Measurements from ENCODE around the gene HEBP1.

Gene HEBP1, protein sequence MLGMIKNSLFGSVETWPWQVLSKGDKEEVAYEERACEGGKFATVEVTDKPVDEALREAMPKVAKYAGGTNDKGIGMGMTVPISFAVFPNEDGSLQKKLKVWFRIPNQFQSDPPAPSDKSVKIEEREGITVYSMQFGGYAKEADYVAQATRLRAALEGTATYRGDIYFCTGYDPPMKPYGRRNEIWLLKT

DNA sequence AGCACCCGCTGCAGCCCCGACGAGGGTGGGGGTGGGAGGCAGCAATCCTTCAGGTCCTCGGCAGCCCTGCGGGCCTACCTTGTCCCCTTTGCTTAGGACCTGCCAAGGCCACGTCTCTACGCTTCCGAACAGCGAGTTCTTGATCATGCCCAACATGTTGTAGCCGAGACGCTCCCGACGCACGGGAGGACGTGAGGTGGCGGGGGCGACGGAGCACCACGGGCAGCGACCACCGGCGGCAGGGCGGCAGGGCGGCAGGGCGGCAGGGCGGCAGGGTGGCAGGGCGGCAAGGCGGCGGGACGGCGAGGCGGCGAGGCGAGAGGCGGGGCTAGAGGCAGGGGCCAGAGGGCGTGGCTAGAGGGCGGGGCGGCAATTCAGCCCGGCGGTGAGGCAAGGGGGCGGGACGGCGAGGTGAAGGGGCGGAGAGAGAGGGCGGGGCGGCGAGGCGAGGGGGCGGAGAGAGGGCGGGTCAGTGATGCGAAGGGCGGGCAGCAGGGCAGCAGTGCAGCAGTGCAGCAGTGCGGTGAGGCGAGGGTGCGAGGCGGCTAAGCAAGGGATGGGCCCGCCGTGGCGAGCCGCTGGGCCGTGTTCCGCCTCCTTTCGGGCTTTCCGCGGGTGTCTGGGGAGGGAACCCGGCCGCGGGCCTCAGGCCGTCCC is at the start of gene HEBP1:
HEBP1 (minus strand) TSS at position 307 of the 657 bp plus-strand sequence; CDS start at position 156, 151 bp downstream.
- Histone ChIP-seq H3K9ac (ENCODE audit: low read depth, low read length) (peak within 1 kb of the TSS; percentile 75; the same call in 1 of the 2 replicates), H3K4me1 (ENCODE audit: insufficient read depth, low read length) (peaks cover 6% of the 10 kb centered on the region; the same call in 1 of the 2 replicates), H3K36me3 (ENCODE audit: insufficient read depth, low read depth, low read length) (no peaks in the 10 kb centered on the region), H3K9me3 (ENCODE audit: insufficient read depth, low read depth, low read length) (no peaks in the 10 kb centered on the region), H3K27ac (ENCODE audit: low read length) (no peak within 1 kb of the TSS), H3K4me3 (ENCODE audit: low read length) (peak within 1 kb of the TSS; percentile 88), H3K27me3 (ENCODE audit: insufficient read depth, low read length) (peaks cover 25% of the 10 kb centered on the region)

DNA sequence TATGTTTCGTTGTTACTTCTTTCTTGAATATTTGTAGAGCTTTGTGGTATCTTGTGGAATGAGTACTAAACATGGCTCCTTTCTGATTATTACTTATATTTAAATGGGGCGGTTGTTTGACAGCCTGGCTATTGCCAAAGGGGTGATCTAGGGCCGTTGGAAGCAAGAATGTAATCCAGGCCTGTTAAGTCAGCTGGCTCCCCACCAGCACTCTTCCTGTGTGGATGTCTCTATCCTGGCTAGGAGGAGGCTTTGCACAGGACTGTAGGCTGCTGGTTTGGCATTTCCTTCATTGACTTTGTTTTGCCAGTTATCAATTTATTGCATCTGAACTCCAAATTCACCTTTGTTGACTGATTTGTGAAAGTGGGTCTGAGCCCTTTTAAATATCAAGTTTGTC is 49.8 kb upstream of the HEBP1 start:
- no peak overlapping the region for H3K27ac ChIP-seq (ENCODE audit: low read length)
- peaks cover 19% of the 10 kb centered on the region for H3K9me3 ChIP-seq (ENCODE audit: insufficient read depth, low read depth, low read length)
- H3K9ac ChIP-seq (ENCODE audit: low read depth, low read length), result no peak overlapping the region
- peaks cover 5% of the 10 kb centered on the region; the same call in 1 of the 2 replicates for H3K36me3 ChIP-seq (ENCODE audit: insufficient read depth, low read depth, low read length)
- H3K4me1 ChIP-seq (ENCODE audit: insufficient read depth, low read length), result peaks cover 27% of the 10 kb centered on the region
- no peaks in the 10 kb centered on the region for H3K27me3 ChIP-seq (ENCODE audit: insufficient read depth, low read length)
- no peak overlapping the region for H3K4me3 ChIP-seq (ENCODE audit: low read length)

DNA sequence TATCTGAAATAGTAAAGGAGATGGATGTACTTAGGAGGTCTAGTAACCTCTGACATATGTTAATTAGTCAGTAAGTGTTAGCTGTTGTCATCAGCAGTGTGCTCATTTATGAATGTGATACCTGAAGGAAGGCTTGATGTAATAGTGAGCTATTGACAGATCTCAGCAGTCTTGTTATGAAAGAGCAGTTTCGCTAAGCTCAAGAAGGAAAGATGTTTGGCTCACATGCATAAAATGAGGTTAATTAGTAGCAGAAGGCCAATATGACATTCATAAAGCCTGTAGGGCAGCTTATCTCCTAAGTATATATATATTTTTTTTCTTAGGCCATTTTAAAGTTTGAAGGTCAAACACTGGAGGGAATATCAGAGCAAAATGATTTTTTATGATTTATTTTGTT is 46.9 kb upstream of the HEBP1 start:
- peaks cover 14% of the 10 kb centered on the region for H3K27me3 ChIP-seq (ENCODE audit: insufficient read depth, low read length)
- peaks cover 29% of the 10 kb centered on the region for H3K4me1 ChIP-seq (ENCODE audit: insufficient read depth, low read length)
- H3K36me3 ChIP-seq (ENCODE audit: insufficient read depth, low read depth, low read length), result no peaks in the 10 kb centered on the region
- H3K9me3 ChIP-seq (ENCODE audit: insufficient read depth, low read depth, low read length), result no peaks in the 10 kb centered on the region
- no peak overlapping the region for H3K9ac ChIP-seq (ENCODE audit: low read depth, low read length)
- no peak overlapping the region for H3K4me3 ChIP-seq (ENCODE audit: low read length)
- H3K27ac ChIP-seq (ENCODE audit: low read length), result no peak overlapping the region

DNA sequence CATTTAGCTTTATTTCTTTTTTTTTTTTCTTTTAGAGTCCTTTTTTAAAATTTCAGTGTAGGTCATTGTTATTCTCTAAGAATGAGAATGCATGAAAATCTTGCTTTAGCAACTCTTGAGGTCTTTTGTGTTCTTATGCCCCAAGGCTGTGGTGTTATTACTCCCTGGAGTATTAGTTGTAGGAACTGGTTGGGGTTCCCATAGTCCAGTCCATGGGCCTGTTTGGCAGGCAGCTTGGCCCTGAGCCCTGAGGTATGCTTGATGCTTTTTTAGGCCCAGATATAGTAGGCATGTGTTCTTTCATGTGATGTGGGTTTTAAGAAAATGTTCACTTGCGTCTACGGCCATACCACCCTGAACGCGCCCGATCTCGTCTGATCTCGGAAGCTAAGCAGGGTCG is 45.8 kb upstream of the HEBP1 start:
- Histone ChIP-seq H3K27me3 (ENCODE audit: insufficient read depth, low read length) (peaks cover 14% of the 10 kb centered on the region), H3K9ac (ENCODE audit: low read depth, low read length) (no peak overlapping the region), H3K36me3 (ENCODE audit: insufficient read depth, low read depth, low read length) (no peaks in the 10 kb centered on the region), H3K4me1 (ENCODE audit: insufficient read depth, low read length) (peaks cover 25% of the 10 kb centered on the region), H3K4me3 (ENCODE audit: low read length) (0 out of 2 replicates have a peak overlapping the region, but pooled peaks have one; percentile 94), H3K9me3 (ENCODE audit: insufficient read depth, low read depth, low read length) (no peaks in the 10 kb centered on the region), H3K27ac (ENCODE audit: low read length) (no peak overlapping the region)

DNA sequence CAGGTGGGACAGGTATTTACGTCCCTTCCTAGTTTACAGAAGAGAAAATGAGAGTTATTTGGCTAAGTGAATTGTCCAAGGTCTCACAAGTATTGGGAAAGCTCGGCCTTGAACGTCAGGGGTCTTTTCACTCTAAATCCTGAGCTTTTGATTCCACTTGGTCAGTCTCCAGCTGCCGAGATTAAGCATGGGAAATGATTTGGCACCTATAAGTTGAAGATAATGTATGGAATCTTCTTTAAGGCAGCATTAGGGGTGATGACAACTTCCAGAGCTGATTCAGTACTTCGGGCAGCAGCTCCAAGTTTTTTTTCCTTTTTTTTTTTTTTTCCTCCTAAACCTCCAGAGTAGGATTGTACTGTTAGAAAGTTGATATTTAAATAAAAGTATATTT is 44.8 kb upstream of the HEBP1 start:
- Histone ChIP-seq H3K4me1 (ENCODE audit: insufficient read depth, low read length) (peaks cover 19% of the 10 kb centered on the region), H3K4me3 (ENCODE audit: low read length) (peak overlapping the region; percentile 94), H3K9me3 (ENCODE audit: insufficient read depth, low read depth, low read length) (no peaks in the 10 kb centered on the region), H3K27me3 (ENCODE audit: insufficient read depth, low read length) (peaks cover 14% of the 10 kb centered on the region), H3K27ac (ENCODE audit: low read length) (no peak overlapping the region), H3K36me3 (ENCODE audit: insufficient read depth, low read depth, low read length) (no peaks in the 10 kb centered on the region), H3K9ac (ENCODE audit: low read depth, low read length) (peak overlapping the region; percentile 73; the same call in 1 of the 2 replicates)

DNA sequence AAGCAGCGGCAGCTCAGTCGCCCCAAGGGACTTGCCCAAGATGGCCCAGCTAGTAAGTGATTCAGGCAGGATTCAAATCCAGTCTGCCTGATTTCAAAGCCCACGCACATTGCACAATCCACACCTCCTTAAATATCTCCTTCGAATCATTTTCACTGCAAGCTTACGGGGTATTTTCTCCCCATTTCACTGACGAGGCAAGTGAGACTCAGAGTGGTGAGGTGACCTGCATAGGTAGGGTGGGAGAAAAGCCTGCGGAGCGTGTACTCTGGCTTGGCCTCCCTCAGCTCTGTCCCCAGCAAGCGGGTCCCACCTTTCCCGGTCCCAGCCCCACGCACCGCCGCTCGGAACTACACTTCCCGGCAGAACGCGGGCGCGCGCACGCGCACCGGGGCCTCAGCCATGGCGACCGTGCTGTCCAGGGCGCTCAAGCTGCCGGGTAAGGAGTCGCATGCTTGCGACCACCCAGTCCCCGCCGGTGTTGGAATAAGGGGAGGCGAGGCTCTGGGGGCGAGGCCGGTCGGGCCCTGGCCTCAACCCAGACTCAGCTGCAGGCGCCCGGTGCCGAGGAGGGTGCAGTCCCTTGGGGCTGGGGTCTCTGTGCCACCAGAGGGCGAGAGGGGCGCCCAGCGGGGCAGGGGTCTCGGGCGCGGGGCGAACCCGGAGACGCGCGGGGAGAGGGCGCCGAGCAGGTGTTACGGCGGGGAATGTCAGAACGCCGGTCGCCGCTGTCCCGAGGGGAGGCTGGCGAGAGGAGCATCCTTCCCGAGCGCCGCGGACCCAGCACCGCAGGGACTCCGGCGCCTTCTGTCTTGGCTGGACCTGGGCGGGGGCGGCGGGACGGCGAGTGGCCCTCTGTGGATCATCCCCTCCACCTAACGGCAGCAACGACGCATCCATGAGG is 44.2 kb upstream of the HEBP1 start, which contains the start of gene FAM234B:
FAM234B (plus strand) TSS at position 380 of the 904 bp plus-strand sequence; CDS start at position 403, 23 bp downstream.
- H3K4me1 ChIP-seq (ENCODE audit: insufficient read depth, low read length), result peaks cover 13% of the 10 kb centered on the region; the same call in 1 of the 2 replicates
- H3K27me3 ChIP-seq (ENCODE audit: insufficient read depth, low read length), result peaks cover 14% of the 10 kb centered on the region
- peak within 1 kb of the TSS; percentile 94 for H3K4me3 ChIP-seq (ENCODE audit: low read length)
- no peak within 1 kb of the TSS for H3K27ac ChIP-seq (ENCODE audit: low read length)
- no peaks in the 10 kb centered on the region for H3K36me3 ChIP-seq (ENCODE audit: insufficient read depth, low read depth, low read length)
- no peaks in the 10 kb centered on the region for H3K9me3 ChIP-seq (ENCODE audit: insufficient read depth, low read depth, low read length)
- peak within 1 kb of the TSS; percentile 73 for H3K9ac ChIP-seq (ENCODE audit: low read depth, low read length)

DNA sequence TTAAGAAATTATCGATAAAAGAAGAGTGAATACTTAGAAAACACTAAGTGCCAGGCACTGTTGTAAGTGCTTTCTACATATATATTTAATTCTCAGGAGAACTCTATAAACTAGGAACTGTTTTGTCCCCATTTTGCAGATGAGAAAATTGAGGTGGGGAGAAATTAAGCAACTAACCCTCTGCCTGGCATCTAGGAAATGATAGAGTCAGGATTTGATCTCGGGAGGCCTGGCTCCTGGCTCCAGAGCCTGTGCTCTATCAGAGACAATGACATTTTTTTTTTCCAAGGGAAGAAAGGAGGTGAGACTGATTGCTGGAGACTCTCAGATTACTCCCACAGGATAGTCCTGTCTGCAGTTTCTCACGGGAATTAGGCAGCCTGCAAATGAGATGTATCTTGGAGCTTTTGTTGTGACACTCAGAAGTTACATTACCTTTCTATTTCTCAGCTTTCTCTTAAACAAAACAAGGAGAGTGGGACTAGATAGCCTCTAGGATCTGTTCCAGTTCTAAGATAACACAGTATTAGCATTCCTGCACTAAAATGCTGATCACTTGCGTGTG is 42.7 kb upstream of the HEBP1 start:
- H3K4me3 ChIP-seq (ENCODE audit: low read length), result no peak overlapping the region
- H3K36me3 ChIP-seq (ENCODE audit: insufficient read depth, low read depth, low read length), result no peaks in the 10 kb centered on the region
- H3K9ac ChIP-seq (ENCODE audit: low read depth, low read length), result no peak overlapping the region
- H3K27me3 ChIP-seq (ENCODE audit: insufficient read depth, low read length), result peaks cover 14% of the 10 kb centered on the region
- H3K4me1 ChIP-seq (ENCODE audit: insufficient read depth, low read length), result peaks cover 13% of the 10 kb centered on the region; the same call in 1 of the 2 replicates
- H3K27ac ChIP-seq (ENCODE audit: low read length), result no peak overlapping the region
- no peaks in the 10 kb centered on the region for H3K9me3 ChIP-seq (ENCODE audit: insufficient read depth, low read depth, low read length)

DNA sequence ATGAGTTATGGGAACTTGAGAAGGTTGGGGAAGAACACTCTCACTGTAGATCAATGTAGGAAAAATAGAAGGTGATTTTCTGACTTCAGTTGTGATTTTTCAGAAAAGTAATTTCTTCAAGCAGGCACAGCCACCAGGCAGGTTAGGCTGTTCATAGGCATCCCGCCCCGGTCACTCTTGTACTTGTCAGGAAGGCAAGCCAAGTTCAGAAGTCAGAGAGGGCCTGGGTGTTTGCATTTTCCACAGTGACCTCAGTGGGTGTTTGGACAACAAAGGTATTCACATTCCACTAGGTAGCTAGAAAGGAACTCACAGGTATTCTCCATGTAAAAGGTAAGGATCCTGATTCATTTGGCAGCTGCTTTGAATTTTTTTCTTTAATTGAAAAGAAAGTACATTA is 41.2 kb upstream of the HEBP1 start:
- Histone ChIP-seq H3K27me3 (ENCODE audit: insufficient read depth, low read length) (peaks cover 14% of the 10 kb centered on the region), H3K36me3 (ENCODE audit: insufficient read depth, low read depth, low read length) (no peaks in the 10 kb centered on the region), H3K27ac (ENCODE audit: low read length) (no peak overlapping the region), H3K9ac (ENCODE audit: low read depth, low read length) (no peak overlapping the region), H3K9me3 (ENCODE audit: insufficient read depth, low read depth, low read length) (no peaks in the 10 kb centered on the region), H3K4me1 (ENCODE audit: insufficient read depth, low read length) (peaks cover 13% of the 10 kb centered on the region; the same call in 1 of the 2 replicates), H3K4me3 (ENCODE audit: low read length) (no peak overlapping the region)

DNA sequence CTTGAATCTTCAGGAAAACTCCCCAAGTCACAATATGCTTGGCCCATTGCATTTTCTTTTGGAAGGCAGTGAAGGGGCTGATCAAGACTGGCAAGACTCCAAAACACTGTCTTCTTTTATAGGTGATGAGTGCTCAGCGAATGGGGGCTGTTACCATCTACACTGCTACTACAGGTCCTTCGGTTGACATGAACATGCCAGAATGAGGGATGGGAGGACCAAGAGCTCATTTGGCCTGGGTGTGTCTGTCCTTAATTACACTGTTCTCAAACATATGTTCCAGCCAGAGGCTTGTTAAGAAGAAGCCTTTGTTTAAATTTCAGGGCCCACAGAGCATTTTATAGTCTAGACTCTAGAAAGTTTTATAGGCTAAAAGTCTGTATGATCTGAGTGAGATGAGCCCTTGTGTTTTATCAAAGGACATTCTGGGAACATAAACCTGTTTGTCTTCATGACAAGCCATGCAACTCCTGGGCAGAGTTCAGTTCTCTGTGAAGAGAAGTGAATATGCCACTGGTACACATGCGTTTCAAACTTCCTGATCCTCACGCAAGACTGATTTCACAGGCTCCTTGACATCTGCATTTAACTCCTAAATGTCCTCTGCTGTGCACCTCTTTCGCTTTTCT is 39.4 kb upstream of the HEBP1 start:
- Histone ChIP-seq H3K4me1 (ENCODE audit: insufficient read depth, low read length) (peaks cover 5% of the 10 kb centered on the region; the same call in 1 of the 2 replicates), H3K27me3 (ENCODE audit: insufficient read depth, low read length) (peaks cover 14% of the 10 kb centered on the region), H3K4me3 (ENCODE audit: low read length) (no peak overlapping the region), H3K9me3 (ENCODE audit: insufficient read depth, low read depth, low read length) (no peaks in the 10 kb centered on the region), H3K9ac (ENCODE audit: low read depth, low read length) (no peak overlapping the region), H3K36me3 (ENCODE audit: insufficient read depth, low read depth, low read length) (no peaks in the 10 kb centered on the region), H3K27ac (ENCODE audit: low read length) (no peak overlapping the region)

DNA sequence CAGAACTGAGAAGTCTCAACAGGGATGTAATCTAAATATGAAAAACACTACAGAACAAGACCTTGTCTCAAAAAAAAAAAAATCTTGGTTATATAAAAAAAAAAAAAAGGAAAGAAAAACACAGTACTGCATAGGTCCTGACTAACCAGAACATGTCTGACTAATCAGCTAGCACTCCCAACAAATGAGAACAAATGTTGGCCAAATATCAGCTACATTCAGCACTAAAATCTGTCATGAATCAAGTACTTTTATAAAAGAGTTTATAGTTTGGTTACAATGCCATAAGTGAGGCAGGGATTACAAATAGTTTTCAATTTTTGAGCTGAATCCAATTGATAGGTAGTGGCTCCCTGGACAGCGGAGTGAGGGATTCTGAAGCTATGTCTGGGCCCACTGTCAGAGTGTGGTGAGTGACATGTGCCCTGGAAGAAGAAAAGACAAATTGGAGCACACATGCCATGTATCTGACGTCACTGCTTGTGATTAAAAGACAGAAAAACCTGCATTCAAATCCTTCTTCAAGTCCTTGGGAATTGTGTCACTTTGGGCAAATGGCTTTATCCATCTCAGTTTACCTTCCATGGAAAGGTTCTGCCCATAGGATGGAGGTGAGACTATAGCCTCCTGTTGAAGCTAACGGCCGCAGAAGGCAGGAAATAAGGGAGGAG is 38.6 kb upstream of the HEBP1 start:
- Histone ChIP-seq H3K4me3 (ENCODE audit: low read length) (no peak overlapping the region), H3K27ac (ENCODE audit: low read length) (no peak overlapping the region), H3K27me3 (ENCODE audit: insufficient read depth, low read length) (peaks cover 10% of the 10 kb centered on the region), H3K9ac (ENCODE audit: low read depth, low read length) (no peak overlapping the region), H3K9me3 (ENCODE audit: insufficient read depth, low read depth, low read length) (no peaks in the 10 kb centered on the region), H3K4me1 (ENCODE audit: insufficient read depth, low read length) (peaks cover under 1% of the 10 kb centered on the region; the same call in 1 of the 2 replicates), H3K36me3 (ENCODE audit: insufficient read depth, low read depth, low read length) (no peaks in the 10 kb centered on the region)
